OCI-LY7 (cell line): ENCODE results near the gene TAF8.

ENCODE experiments used
- EZH2phosphoT487 ChIP-seq: fragments of 200-600 bp; sonication (generic); IDR thresholded peaks from 2 replicates; pipeline ENCODE4 v1.6.1; 2018; ENCODE audit warnings: low read depth, borderline replicate concordance, mild to moderate bottlenecking, mixed run types, antibody characterized with exemption, low read length, moderate library complexity, mixed read lengths
- TF ChIP-seq, protein P1 (sequence below): fragments of 200-600 bp; sonication (generic); conservative IDR thresholded peaks from 2 replicates; pipeline ENCODE4 v1.5.1; 2014; ENCODE audit warnings: mild to moderate bottlenecking, antibody characterized with exemption, low read length, moderate library complexity, mixed read lengths

GRCh38 chr6:42110683-42111082 is 60.4 kb downstream of the TAF8 start:
- TF ChIP-seq, protein P1, sequence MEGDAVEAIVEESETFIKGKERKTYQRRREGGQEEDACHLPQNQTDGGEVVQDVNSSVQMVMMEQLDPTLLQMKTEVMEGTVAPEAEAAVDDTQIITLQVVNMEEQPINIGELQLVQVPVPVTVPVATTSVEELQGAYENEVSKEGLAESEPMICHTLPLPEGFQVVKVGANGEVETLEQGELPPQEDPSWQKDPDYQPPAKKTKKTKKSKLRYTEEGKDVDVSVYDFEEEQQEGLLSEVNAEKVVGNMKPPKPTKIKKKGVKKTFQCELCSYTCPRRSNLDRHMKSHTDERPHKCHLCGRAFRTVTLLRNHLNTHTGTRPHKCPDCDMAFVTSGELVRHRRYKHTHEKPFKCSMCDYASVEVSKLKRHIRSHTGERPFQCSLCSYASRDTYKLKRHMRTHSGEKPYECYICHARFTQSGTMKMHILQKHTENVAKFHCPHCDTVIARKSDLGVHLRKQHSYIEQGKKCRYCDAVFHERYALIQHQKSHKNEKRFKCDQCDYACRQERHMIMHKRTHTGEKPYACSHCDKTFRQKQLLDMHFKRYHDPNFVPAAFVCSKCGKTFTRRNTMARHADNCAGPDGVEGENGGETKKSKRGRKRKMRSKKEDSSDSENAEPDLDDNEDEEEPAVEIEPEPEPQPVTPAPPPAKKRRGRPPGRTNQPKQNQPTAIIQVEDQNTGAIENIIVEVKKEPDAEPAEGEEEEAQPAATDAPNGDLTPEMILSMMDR = no peak
- TF ChIP-seq EZH2phosphoT487 = no peak
